ENCODE measurements around the gene SLC6A17. TPM values are rescaled to one million over a fixed set of nuclear protein-coding genes. Genes with fewer than 3 reads are reported as not detected.

SLC6A17 gene
- total RNA-seq, 1 donor from 2014 or later, result not detected

DNA sequence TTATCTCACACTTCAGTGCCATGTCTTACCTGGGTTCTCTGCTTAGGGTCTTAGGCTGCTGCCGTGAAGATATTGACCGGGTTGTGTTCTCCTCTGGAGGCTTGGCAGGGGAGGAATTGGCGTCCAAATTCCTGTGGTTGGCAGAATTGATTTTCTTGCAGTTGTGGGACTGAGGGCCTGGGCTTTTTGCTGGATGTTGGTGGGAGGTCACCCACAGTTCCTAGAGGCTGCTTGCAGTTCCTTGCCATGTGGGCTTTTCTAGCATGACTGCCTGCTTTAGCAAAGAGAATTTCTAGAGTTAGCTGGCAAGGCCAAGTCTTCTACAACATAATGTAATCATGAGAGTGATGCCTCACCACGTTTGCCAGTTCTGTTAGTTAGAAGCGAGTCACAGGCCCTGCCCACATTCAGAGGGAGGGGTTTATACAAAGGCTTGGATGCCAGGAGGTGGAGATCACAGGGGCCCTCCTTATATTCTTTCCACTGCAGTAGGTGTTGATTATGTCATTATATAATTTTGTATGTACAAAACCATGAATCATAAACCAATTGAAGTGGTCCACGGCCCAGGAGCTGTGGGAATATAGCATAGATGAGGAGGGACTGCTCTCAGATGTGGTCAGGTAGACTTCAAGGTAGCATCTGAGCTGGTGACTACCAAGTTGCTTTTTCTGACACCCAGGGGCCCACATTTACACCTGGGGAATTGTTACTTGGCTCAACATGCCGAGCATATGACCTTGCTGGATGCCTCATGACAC lies 31.5 kb upstream of the SLC6A17 start:
- Mint-ChIP-seq H3K36me3 (ENCODE audit: insufficient read depth) (peaks cover 2% of the 10 kb centered on the region), H3K9me3 (ENCODE audit: low read depth) (peaks cover 6% of the 10 kb centered on the region), H3K27ac (no peak overlapping the region), H3K4me3 (ENCODE audit: low read depth) (no peak overlapping the region), H3K4me1 (ENCODE audit: low read depth) (no peaks in the 10 kb centered on the region), H3K27me3 (peaks cover 58% of the 10 kb centered on the region)
- TF ChIP-seq, protein P1, sequence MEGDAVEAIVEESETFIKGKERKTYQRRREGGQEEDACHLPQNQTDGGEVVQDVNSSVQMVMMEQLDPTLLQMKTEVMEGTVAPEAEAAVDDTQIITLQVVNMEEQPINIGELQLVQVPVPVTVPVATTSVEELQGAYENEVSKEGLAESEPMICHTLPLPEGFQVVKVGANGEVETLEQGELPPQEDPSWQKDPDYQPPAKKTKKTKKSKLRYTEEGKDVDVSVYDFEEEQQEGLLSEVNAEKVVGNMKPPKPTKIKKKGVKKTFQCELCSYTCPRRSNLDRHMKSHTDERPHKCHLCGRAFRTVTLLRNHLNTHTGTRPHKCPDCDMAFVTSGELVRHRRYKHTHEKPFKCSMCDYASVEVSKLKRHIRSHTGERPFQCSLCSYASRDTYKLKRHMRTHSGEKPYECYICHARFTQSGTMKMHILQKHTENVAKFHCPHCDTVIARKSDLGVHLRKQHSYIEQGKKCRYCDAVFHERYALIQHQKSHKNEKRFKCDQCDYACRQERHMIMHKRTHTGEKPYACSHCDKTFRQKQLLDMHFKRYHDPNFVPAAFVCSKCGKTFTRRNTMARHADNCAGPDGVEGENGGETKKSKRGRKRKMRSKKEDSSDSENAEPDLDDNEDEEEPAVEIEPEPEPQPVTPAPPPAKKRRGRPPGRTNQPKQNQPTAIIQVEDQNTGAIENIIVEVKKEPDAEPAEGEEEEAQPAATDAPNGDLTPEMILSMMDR (IDR thresholded peaks at IDR 0.05; ENCODE audit: unreplicated experiment), result no peak
- DNase-seq (ENCODE audit: low spot score, unreplicated experiment), result no peak

DNA sequence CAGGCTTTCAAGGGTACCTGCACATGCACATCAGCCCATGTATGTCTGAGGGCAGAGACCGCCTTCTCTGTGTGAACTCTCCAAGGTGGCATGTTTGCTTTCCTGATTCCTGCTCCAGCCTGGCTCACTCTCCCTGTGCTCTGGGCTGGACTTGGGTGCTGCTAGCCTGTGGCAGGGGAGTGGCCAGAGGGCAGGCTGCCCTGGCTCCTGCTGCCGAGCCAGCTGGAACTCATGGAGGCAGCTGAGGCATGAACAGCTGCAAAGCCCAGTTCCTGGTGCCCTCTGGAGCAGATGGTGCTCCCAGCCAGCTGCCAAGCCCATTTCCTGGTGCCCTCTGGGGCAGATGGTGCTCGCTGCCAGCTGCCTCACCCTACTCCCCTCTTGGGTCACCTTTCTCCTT lies 30.5 kb upstream of the SLC6A17 start:
- H3K9me3 Mint-ChIP-seq (ENCODE audit: low read depth), result peaks cover 10% of the 10 kb centered on the region
- DNase-seq (ENCODE audit: low spot score, unreplicated experiment), result no peak
- no peak overlapping the region for H3K4me3 Mint-ChIP-seq (ENCODE audit: low read depth)
- TF ChIP-seq, protein P1 (IDR thresholded peaks at IDR 0.05; ENCODE audit: unreplicated experiment), result no peak
- peaks cover 2% of the 10 kb centered on the region for H3K36me3 Mint-ChIP-seq (ENCODE audit: insufficient read depth)
- H3K27me3 Mint-ChIP-seq, result peaks cover 52% of the 10 kb centered on the region
- H3K4me1 Mint-ChIP-seq (ENCODE audit: low read depth), result no peaks in the 10 kb centered on the region
- H3K27ac Mint-ChIP-seq, result no peak overlapping the region

DNA sequence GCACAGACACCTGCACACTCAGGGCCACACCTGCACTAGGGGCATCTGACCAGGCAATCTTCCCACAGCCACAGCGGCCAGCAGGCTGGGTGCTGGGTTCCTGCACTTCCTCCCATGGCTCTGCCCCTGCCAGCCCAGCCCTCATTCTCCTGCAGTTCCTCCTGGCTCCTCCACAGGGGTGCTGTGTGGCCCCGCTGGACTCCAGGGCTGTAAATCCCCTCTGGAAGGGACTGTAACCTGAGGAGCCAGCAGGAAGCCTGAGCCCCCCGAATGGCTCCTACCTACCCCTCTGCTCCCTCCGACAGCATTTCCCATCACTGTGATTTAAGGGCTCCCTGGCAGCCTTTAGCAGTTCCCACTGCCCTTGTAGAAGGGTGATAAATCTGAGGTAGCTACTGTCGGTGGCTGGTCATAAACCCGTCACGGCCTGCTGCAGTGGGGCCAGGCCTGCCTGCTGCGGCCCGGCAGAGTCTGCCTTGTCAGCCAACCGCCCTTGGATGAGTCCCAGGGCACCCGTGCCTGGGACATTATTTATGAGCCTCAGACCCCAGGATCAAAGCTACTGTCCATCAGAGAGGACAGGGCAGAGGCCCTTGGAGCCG lies 29.2 kb upstream of the SLC6A17 start:
- H3K27ac Mint-ChIP-seq, result no peak overlapping the region
- peaks cover 2% of the 10 kb centered on the region for H3K36me3 Mint-ChIP-seq (ENCODE audit: insufficient read depth)
- no peak for DNase-seq (ENCODE audit: low spot score, unreplicated experiment)
- no peak overlapping the region for H3K4me3 Mint-ChIP-seq (ENCODE audit: low read depth)
- H3K27me3 Mint-ChIP-seq, result peaks cover 46% of the 10 kb centered on the region
- H3K4me1 Mint-ChIP-seq (ENCODE audit: low read depth), result no peaks in the 10 kb centered on the region
- TF ChIP-seq, protein P1 (IDR thresholded peaks at IDR 0.05; ENCODE audit: unreplicated experiment), result no peak
- peaks cover 10% of the 10 kb centered on the region for H3K9me3 Mint-ChIP-seq (ENCODE audit: low read depth)

DNA sequence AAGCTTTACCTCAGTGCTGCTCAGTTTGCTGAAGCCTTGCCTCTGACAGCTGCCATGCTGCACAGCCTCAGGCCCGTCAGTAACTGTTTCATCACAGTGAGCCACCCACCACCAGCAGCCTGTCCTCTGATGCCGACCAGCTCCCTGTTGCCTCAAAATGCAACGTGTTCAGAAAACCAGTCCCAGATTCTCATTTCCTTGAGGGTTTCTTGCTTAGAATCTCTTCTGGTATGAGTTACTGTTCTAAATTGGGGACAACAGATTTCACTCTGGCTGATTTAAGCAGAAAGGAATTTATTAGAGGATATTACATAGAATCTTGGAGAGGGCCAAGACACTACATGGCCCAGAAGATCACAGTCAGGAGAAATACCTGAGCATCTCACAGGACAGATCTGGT lies 27.1 kb upstream of the SLC6A17 start:
- Mint-ChIP-seq H3K27ac (no peak overlapping the region), H3K27me3 (peaks cover 40% of the 10 kb centered on the region), H3K36me3 (ENCODE audit: insufficient read depth) (peaks cover 2% of the 10 kb centered on the region), H3K4me3 (ENCODE audit: low read depth) (no peak overlapping the region), H3K9me3 (ENCODE audit: low read depth) (peaks cover 10% of the 10 kb centered on the region), H3K4me1 (ENCODE audit: low read depth) (no peaks in the 10 kb centered on the region)
- TF ChIP-seq, protein P1 (IDR thresholded peaks at IDR 0.05; ENCODE audit: unreplicated experiment), result no peak
- no peak for DNase-seq (ENCODE audit: low spot score, unreplicated experiment)

DNA sequence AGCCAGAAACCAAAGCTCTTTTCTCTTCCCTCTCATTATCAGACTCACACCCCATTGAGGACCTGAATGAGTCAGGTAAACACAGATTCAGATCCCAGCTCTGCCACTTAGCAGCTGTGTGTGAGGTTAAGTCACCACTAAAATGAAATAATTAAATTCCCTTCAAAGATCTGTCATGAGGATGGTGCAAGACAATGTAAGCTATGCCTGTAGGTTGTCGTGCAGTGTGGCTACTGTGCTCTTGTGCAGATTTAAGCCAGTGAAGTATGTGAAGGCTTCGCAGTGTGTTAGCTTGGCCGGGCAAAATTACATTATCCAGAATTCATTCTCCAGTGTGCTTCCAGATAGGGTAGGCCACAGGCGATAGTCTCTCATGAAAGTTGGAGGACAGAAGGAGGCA lies 24.5 kb upstream of the SLC6A17 start:
- no peak for DNase-seq (ENCODE audit: low spot score, unreplicated experiment)
- Mint-ChIP-seq H3K9me3 (ENCODE audit: low read depth) (peaks cover 7% of the 10 kb centered on the region), H3K4me1 (ENCODE audit: low read depth) (no peaks in the 10 kb centered on the region), H3K27ac (no peak overlapping the region), H3K36me3 (ENCODE audit: insufficient read depth) (no peaks in the 10 kb centered on the region), H3K4me3 (ENCODE audit: low read depth) (no peak overlapping the region), H3K27me3 (peaks cover 51% of the 10 kb centered on the region)
- TF ChIP-seq, protein P1 (IDR thresholded peaks at IDR 0.05; ENCODE audit: unreplicated experiment), result no peak

All from progenitor cell of endocrine pancreas (in vitro differentiated cells).